ENCODE measurements around the gene GRP.
"Not testable (repeated sequence)": the region's sequence is repeated elsewhere in the genome, so short reads cannot be mapped to it uniquely, and the experiment has no call there.

GRP gene

GRCh38 chr18:59229701-59230443 lies 9.9 kb downstream of the GRP start:
- DNase-seq = no peak

GRCh38 chr18:59231114-59231513 lies 11.2 kb downstream of the GRP start:
- DNase-seq = no peak

- DNase-seq = no peak
Observed at GRCh38 chr18:59231877-59232276, 11.9 kb downstream of the GRP start.

DNA sequence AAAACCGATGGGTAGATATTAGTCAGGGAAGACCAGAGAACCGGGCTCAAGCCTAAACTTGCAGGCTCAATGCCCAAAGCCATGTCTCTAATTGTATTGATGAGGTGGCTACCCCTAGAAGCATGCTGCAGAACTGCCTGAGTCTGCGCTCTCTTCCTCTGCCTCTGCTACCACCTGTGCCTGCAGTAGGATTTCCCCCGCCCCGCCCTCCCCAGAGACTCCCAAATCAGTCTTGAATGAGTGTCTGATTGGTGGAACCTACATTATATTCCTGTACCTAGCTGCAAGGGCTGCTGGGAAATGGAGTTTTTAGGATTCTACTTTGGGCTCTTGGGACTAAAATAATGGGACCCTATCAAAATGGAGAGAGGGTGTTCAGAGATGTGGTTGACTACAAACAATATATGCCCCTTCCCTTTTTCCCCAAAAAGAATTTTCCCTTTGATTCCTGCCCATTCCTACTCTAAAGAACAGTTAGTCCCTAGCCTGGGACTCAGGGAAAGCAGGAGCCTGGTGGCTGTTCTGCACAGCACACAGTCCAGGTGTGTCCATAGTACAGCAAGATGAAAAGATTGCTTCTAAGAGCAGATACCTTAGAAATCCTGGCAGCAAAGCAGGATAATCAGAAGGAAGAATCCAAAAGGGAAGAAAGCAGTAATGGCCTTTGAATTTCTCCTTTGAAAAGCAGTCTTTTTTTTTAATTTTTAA lies 12.5 kb downstream of the GRP start:
- DNase-seq = no peak

DNA sequence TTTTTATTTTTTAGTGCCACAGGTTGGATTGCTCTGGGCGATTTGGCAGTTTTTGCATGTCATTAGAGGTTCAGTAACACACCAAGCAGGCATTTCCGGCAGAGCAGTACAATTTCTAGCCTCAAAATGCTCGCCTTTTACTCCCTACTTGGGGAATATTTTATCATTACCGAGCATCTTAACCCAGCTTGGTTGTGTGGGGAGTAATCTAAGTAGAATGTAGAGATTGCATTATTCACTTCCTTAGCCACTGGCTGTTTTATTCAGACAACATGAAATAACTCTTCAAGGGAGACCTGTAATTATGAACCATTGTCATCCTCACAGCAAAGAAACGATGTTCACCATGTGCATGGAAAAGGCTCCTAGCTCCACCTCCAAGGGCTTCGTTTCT lies 13.1 kb downstream of the GRP start:
- no peak for DNase-seq

DNA sequence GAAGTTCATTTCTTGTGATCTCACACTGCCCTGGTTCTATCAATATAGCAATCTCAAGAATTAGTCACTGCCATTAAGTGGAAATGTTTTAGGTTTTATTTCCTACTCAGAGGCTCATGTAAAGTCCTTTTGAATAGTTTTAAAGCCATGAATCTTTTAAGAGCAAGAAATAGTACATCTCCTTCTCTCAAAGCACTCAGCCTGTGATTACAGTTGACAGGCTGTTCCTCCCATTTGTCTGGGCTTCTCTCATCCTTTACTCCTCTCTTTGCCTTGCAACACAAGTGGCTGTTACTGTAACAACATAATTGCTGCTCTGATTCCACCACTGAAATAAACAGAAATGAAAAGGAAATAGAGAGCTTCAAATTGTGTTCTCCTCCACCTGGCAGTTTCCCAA lies 18.4 kb downstream of the GRP start:
- DNase-seq = no peak

GRCh38 chr18:59239642-59240041 lies 19.7 kb downstream of the GRP start:
- DNase-seq = no peak

DNA sequence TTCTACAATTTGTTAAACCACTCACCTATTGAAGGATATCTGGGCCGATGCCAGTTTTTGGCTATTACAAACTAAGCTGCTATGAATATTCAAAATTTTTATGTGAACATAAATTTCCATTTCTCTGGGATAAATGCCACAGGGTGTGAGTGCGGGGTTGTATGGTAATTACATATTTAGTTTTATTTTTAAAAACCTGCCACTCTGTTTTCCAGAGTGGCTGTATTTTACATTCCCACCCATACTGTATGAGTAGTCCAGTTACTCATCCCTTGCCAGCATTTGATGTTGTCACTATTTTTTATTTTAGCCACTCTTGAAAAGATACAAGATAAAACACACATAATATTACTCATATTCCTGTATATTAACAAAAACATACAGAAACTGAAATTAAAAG lies 22.9 kb downstream of the GRP start:
- DNase-seq = no peak

GRCh38 chr18:59246796-59247195 lies 26.8 kb downstream of the GRP start:
- no peak for DNase-seq

DNA sequence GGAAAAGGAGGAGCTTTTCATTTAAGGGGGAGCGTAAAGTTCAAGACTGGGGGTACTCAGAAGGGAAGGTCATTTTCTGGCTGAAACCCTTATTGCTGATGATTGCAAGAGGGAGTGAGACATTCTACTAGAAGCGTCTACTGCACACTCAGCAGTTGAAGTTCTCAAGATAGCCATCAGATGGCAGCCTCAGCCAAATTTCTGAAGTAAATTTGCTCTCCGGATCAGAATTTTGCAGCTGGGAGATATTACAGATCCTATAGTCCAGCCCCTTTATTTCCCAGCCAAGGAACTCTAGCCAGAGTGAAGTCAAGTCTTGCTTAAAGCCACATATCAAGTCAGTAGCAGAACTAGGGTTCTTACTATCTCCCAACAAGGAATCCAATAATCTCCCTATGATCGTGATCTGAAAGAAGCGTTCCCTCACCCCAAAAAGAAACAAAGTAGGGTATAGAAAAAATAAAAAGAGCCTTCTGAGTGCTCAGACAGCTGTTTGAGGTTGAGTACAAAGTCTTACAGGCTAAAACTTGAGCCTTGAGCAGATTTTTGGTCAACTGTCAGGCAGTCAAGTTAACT lies 29.3 kb downstream of the GRP start:
- peak in 1 of 2 experiments; percentile 29 for DNase-seq

GRCh38 chr18:59255491-59255890 lies 35.5 kb downstream of the GRP start:
- not testable (repeated sequence) for DNase-seq

DNA sequence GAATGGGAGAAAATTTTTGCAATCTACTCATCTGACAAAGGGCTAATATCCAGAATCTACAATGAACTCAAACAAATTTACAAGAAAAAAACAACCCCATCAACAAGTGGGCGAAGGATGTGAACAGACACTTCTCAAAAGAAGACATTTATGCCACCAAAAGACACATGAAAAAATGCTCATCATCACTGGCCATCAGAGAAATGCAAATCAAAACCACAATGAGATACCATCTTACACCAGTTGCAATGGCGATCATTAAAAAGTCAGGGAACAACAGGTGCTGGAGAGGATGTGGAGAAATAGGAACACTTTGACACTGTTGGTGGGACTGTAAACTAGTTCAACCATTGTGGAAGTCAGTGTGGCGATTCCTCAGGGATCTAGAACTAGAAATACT lies 41.9 kb downstream of the GRP start:
- not testable (repeated sequence) for DNase-seq

GRCh38 chr18:59262243-59262642 lies 42.3 kb downstream of the GRP start:
- not testable (repeated sequence) for DNase-seq

- DNase-seq = no peak
Observed at GRCh38 chr18:59263661-59264060, 43.7 kb downstream of the GRP start.

DNA sequence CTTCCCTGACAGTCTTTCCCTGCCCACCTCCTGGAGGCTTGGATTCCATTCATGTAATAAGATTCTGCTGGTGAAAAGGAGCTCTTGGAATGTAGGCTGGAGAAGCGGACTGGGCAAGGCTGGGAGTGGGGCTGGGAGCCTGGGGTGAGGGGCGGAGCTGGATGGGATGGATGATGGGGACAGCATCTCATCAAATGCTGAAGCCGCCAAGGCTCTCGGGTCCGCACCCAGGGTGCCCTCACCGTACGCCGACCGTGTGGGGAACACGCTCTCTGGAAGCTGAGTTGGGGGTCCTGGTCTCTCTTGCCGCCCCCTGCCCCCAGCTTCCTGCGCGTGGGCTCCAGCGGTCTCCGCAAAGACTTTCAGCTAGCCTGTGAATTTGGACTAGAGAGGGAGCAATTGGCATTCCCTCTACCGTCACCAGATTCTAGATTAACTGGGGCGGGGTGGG lies 44.2 kb downstream of the GRP start:
- no peak for DNase-seq

DNA sequence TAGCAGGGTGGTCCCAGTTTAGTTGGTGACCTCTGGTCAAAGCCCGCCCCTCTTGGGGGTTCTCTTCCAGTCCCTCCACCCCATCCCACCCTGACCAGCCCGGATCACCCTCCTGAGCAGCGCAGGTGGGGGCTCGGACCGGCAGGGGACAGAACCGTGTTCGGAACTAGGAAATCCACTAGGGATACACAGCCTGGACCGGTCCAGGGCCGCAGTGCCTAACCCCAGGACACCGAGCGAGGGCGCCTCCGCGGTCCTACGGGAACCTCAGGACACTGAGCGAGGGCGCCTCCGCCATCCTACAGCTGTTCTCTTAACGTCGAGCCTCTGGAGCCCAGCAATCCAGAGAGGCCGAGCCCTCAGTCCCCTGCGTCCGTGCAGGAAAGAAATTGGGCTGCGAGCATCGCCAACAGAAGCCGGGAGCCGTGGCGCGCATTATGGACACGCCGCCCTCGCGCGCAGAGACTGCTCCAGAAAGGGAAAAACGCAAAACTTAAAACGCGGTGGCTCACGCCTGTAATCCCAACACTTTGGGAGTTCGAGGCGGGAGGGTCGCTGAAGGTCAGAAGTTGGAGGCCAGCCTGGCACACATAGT lies 44.8 kb downstream of the GRP start:
- DNase-seq = no peak

GRCh38 chr18:59265246-59265973 lies 45.5 kb downstream of the GRP start:
- no peak for DNase-seq

DNA sequence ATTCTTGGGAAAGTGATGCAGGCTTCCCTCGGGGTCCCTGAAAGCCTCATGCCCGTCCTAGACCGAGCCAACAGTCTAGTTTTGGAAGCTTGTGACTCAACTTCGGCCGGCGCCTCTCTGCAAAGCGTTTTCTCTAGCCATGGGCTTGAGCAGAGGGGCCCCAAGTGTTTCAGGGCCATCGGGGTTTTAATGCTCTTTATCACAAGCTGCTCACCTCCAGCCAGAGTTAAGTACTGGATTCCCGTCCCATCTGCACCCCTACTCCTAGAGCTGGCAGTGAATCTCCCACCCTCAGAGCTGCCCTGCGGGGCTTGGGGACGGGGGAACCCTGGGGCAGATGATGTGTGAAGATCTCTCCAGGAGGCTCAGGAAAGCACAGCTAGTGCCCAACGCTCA lies 46.0 kb downstream of the GRP start:
- no peak for DNase-seq

- DNase-seq = no peak
Observed at GRCh38 chr18:59266459-59266858, 46.5 kb downstream of the GRP start.

DNA sequence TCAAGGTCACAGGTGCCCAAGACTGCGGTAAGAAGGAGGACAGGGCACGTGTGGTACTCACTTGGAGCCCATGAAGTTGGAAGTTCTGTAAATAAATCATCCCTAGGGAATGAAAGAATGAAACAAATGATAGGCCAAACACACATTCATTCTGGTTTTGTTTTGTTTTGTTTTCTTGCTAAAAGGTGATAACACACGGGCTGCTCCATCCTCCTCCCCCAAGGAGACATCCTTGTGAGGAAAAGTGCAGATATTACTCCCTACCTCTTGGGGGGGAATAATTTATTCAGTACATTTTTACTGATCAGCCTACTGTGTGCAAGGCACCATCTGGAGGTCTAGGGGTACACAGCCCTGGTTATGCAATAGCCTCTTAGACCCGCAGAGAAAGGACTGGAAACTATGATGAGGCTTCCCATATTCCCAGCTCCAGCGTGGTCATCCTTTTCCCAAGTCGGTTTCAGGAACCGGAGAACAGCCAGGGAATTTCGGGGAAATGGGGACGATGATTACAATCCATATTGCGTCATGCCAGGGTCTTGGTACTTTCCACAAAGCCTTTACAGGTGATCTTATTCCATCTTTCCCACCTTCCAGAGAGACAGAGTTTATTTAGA lies 47.0 kb downstream of the GRP start:
- DNase-seq = no peak

- DNase-seq = no peak
Observed at GRCh38 chr18:59267503-59268126, 47.7 kb downstream of the GRP start.

GRCh38 chr18:59268127-59268720 lies 48.3 kb downstream of the GRP start:
- DNase-seq = no peak

Measured in activated CD4-positive, alpha-beta T cell treated with anti-CD3 and anti-CD28 coated beads, Interleukin-2, amount 50 U/mL, for 4 hours (primary cell).